HCT116 (cell line): ENCODE data around the gene ANAPC1. TPM values are rescaled to one million over a fixed set of nuclear protein-coding genes. Genes with fewer than 3 reads are reported as not detected.

Experiments
- ATAC-seq: fragments of 200-7000 bp; cut with Tn5 transposase; 2 replicates; pipeline ENCODE4 v1.9.1; 2020; ENCODE audit warnings: mild to moderate bottlenecking, moderate library complexity
- BruUV-seq: library from RNA; stranded (reverse); fragments of 400-500 nt; replicated peaks from 2 replicates; lab custom pipeline; 2021; lab: Mats Ljungman, UMichigan
- CTCF ChIA-PET: fragments of 300-600 bp; sonication (Branson Sonifier 250); formaldehyde crosslinking; loops from one replicate; lab custom pipeline; 2021; ENCODE audit warnings: antibody characterized with exemption; lab: Charles Lee
- POLR2A ChIA-PET: fragments of 300-600, 350-600 bp; sonication (Branson Sonifier 250); formaldehyde crosslinking; loops from one replicate; lab custom pipeline; 2021; ENCODE audit warnings: antibody characterized with exemption; lab: Charles Lee
- RAD21 ChIA-PET, 2 experiments: fragments of 300-600 bp; sonication (Branson Sonifier 250); formaldehyde crosslinking; loops; one replicate each; lab custom pipeline; 2023; ENCODE audit warnings: low total read pairs in 2 of 2; ENCODE audit not compliant: uncharacterized antibody in 2 of 2, unreplicated experiment in 2 of 2, low non-redundant PET in 1 of 2; lab: Charles Lee
- DNase-seq: peaks from one replicate; pipeline ENCODE4 v3.0.0-alpha.2; 2010; ENCODE audit warnings: low read depth, low spot score
- H2AFZ ChIP-seq: fragments of 200-600 bp; shearing (Covaris generic), sonication (generic); 2 replicates; pipeline ENCODE4 v1.6.1; 2017; ENCODE audit warnings: low read depth, mixed run types, mixed read lengths, antibody characterized with exemption, low read length; ENCODE audit not compliant: poor library complexity, severe bottlenecking
- H3K27ac ChIP-seq: 2 replicates; pipeline ENCODE4 v1.5.1; 2012; ENCODE audit warnings: low read depth, low read length
- H3K27me3 ChIP-seq: fragments of 200-600 bp; sonication (generic); 2 replicates; pipeline ENCODE4 v1.6.1; 2016; ENCODE audit warnings: mixed run types, low read length, mixed read lengths; ENCODE audit not compliant: insufficient read depth
- H3K36me3 ChIP-seq, 2 experiments: fragments of 200-500 bp in 1 of 2; fragments of 200-600 bp in 1 of 2; sonication (Bioruptor generic) in 1 of 2; sonication (generic) in 1 of 2; 2 replicates each; pipeline versions ENCODE4 v1.5.1 to v1.6.1; 2014 to 2016; ENCODE audit warnings: low read length in 2 of 2, inconsistent platforms in 1 of 2, mixed read lengths in 1 of 2, mixed run types in 1 of 2; ENCODE audit not compliant: insufficient read depth in 2 of 2, control insufficient read depth in 1 of 2
- H3K4me1 ChIP-seq, 2 experiments: fragments of 200-600 bp in 1 of 2; sonication (generic) in 1 of 2; 2 replicates each; pipeline versions ENCODE4 v1.5.1 to v1.6.1; 2012 to 2017; ENCODE audit warnings: low read length in 2 of 2, inconsistent platforms in 1 of 2, mild to moderate bottlenecking in 1 of 2, mixed read lengths in 1 of 2, mixed run types in 1 of 2, moderate library complexity in 1 of 2; ENCODE audit not compliant: insufficient read depth in 2 of 2, control insufficient read depth in 1 of 2
- H3K4me2 ChIP-seq: fragments of 200-600 bp; sonication (generic); 2 replicates; pipeline ENCODE4 v1.6.1; 2017; ENCODE audit warnings: mixed run types, low read length, mixed read lengths
- H3K4me3 ChIP-seq, 2 experiments: fragments of 200-600 bp in 1 of 2; sonication (generic) in 1 of 2; replicated peaks in 1 of 2; 2 replicates each; pipeline ENCODE4 v1.5.1; 2011 to 2016; ENCODE audit warnings: low read length in 2 of 2, control low read depth in 1 of 2, low read depth in 1 of 2, mild to moderate bottlenecking in 1 of 2, mixed read lengths in 1 of 2, mixed run types in 1 of 2
- H3K79me2 ChIP-seq: fragments of 200-600 bp; sonication (generic); 2 replicates; pipeline ENCODE4 v1.6.1; 2017; ENCODE audit warnings: mild to moderate bottlenecking, mixed run types, low read length, moderate library complexity, mixed read lengths; ENCODE audit not compliant: insufficient read depth
- H3K9ac ChIP-seq: fragments of 200-600 bp; sonication (generic); 2 replicates; pipeline ENCODE4 v1.6.1; 2016; ENCODE audit warnings: low read length, mixed read lengths
- H3K9me2 ChIP-seq: fragments of 200-600 bp; sonication (generic), shearing (Covaris generic); 2 replicates; pipeline ENCODE4 v1.6.1; 2017; ENCODE audit warnings: mixed run types, mild to moderate bottlenecking, moderate library complexity; ENCODE audit not compliant: insufficient read depth
- H3K9me3 ChIP-seq, 2 experiments: fragments of 200-500 bp in 1 of 2; fragments of 200-600 bp in 1 of 2; sonication (Bioruptor generic) in 1 of 2; sonication (generic) in 1 of 2; 2 replicates each; pipeline ENCODE4 v1.6.1; 2014 to 2017; ENCODE audit warnings: low read length in 2 of 2, mixed read lengths in 2 of 2, inconsistent platforms in 1 of 2, low read depth in 1 of 2, mild to moderate bottlenecking in 1 of 2, mixed run types in 1 of 2, moderate library complexity in 1 of 2; ENCODE audit not compliant: control insufficient read depth in 1 of 2, insufficient read depth in 1 of 2
- H4K20me1 ChIP-seq: fragments of 200-600 bp; sonication (generic), shearing (Covaris generic); 2 replicates; pipeline ENCODE4 v1.6.1; 2017; ENCODE audit warnings: mixed run types, mild to moderate bottlenecking, moderate library complexity; ENCODE audit not compliant: insufficient read depth
- CEBPB ChIP-seq: IDR thresholded peaks from 2 replicates; pipeline ENCODE4 v1.6.1; 2012; ENCODE audit warnings: low read depth
- EGR1 ChIP-seq: IDR thresholded peaks from 2 replicates; pipeline ENCODE4 v1.6.1; 2012; ENCODE audit warnings: low read depth
- ELF1 ChIP-seq: IDR thresholded peaks from 2 replicates; pipeline ENCODE4 v1.6.1; 2012; ENCODE audit warnings: low read depth, borderline replicate concordance
- EZH2 ChIP-seq: fragments of 200-600 bp; sonication (generic); IDR thresholded peaks from 2 replicates; pipeline ENCODE4 v1.6.1; 2017; ENCODE audit warnings: antibody characterized with exemption, mixed run types
- MAX ChIP-seq: IDR thresholded peaks from 2 replicates; pipeline ENCODE4 v1.6.1; 2012
- RAD21 ChIP-seq: IDR thresholded peaks from 2 replicates; pipeline ENCODE4 v1.6.1; 2012; ENCODE audit warnings: low read depth, mild to moderate bottlenecking
- REST ChIP-seq: IDR thresholded peaks from 2 replicates; pipeline ENCODE4 v1.6.1; 2012; ENCODE audit warnings: low read depth
- SP1 ChIP-seq: IDR thresholded peaks from 2 replicates; pipeline ENCODE4 v1.6.1; 2012; ENCODE audit warnings: low read depth
- TCF7L2 ChIP-seq: IDR thresholded peaks from 2 replicates; pipeline ENCODE4 v1.7.0; 2011; ENCODE audit warnings: borderline replicate concordance, inconsistent platforms; ENCODE audit not compliant: insufficient read depth, insufficient read length; ENCODE audit errors: extremely low read depth
- YY1 ChIP-seq: IDR thresholded peaks from 2 replicates; pipeline ENCODE4 v1.6.1; 2011; ENCODE audit warnings: low read length, low read depth, moderate library complexity, mild to moderate bottlenecking; ENCODE audit not compliant: insufficient replicate concordance; ENCODE audit errors: extremely low read depth
- ZFX ChIP-seq: fragments of 450-650 bp; IDR thresholded peaks from 2 replicates; pipeline ENCODE4 v1.6.1; 2017
- ZNF274 ChIP-seq: fragments of 200-500 bp; sonication (Bioruptor generic); IDR thresholded peaks from 2 replicates; pipeline ENCODE4 v1.6.1; 2014; ENCODE audit warnings: mild to moderate bottlenecking, low read depth, low read length, inconsistent platforms
- intact Hi-C: fragments of 100-400 bp; cut with micrococcal nuclease; formaldehyde crosslinking; loops from 2 replicates; pipeline ENCODE4 v1.10.0; 2022
- total RNA-seq: library from RNA; stranded (reverse); gene quantifications from one replicate; pipeline ENCODE4 v1.2.1, GENCODE V29; 2021; ENCODE audit not compliant: unreplicated experiment

The ANAPC1 gene
- total RNA-seq, 1 experiment from 2014 or later = 76.5 TPM

GRCh38 chr2:111924617-111925107, 40.7 kb upstream of the ANAPC1 start:
- no peaks in the 10 kb centered on the region for H3K27me3 ChIP-seq
- no peaks in the 10 kb centered on the region for H3K9me3 ChIP-seq
- no peaks in the 10 kb centered on the region for H3K9me2 ChIP-seq
- ATAC-seq = no peak
- H3K36me3 ChIP-seq = no peaks in the 10 kb centered on the region
- DNase-seq = no peak
- no TSS peak for BruUV-seq
- H3K9ac ChIP-seq = no peak overlapping the region
- no peaks in the 10 kb centered on the region for H3K79me2 ChIP-seq
- POLR2A ChIA-PET = no interaction called here
- peaks cover 8 to 16% of the 10 kb centered on the region in 2 experiments; a peak in 3 of 4 replicates for H3K4me1 ChIP-seq
- CTCF ChIA-PET = no interaction called here
- TF ChIP-seq CEBPB (no peak), MAX (no peak), YY1 (no peak), REST (no peak), SP1 (no peak), EZH2 (no peak), ZFX (no peak), ZNF274 (no peak), EGR1 (no peak), TCF7L2 (no peak), ELF1 (no peak), RAD21 (no peak)
- TF ChIP-seq, all 23 proteins: peak for 0
- H3K27ac ChIP-seq = no peak overlapping the region
- no peak overlapping the region for H3K4me3 ChIP-seq
- no peaks in the 10 kb centered on the region for H4K20me1 ChIP-seq
- intact Hi-C loops = no loop called here
- H3K4me2 ChIP-seq = 0 out of 2 replicates have a peak overlapping the region, but pooled peaks have one; percentile 5
- RAD21 ChIA-PET = no interaction called here
- no peak overlapping the region for H2AFZ ChIP-seq
